SK-N-SH treated with all-trans-retinoic acid at 6 μM for 48 hours (cell line): ENCODE results near the gene UNC45B.

Experiments used
- ATAC-seq: fragments of 200-7000 bp; cut with Tn5 transposase; 3 replicates; pipeline ENCODE4 v1.9.1; 2020; ENCODE audit warnings: mild to moderate bottlenecking, moderate library complexity
- ARNTL ChIP-seq: fragments of 450-650 bp; formaldehyde crosslinking; IDR thresholded peaks from 2 replicates; pipeline ENCODE4 v1.5.0; 2020; ENCODE audit warnings: low read depth, mild to moderate bottlenecking, moderate library complexity, borderline replicate concordance
- BACH2 ChIP-seq: fragments of 250-450 bp; sonication (Bioruptor Pico); IDR thresholded peaks from 2 replicates; pipeline ENCODE4 v1.9.0; 2021; ENCODE audit warnings: mild to moderate bottlenecking, borderline replicate concordance
- CREB5 ChIP-seq: fragments of 250-450 bp; sonication (Bioruptor Pico); IDR thresholded peaks from 2 replicates; pipeline ENCODE4 v1.5.1; 2020; ENCODE audit warnings: low read depth, mild to moderate bottlenecking, moderate library complexity
- CSDC2 ChIP-seq: fragments of 250-450 bp; sonication (Bioruptor Pico); IDR thresholded peaks from 2 replicates; pipeline ENCODE4 v1.5.0; 2020; ENCODE audit warnings: mild to moderate bottlenecking, moderate library complexity
- CSRNP3 ChIP-seq: fragments of 250-450 bp; sonication (Bioruptor Pico); IDR thresholded peaks from 2 replicates; pipeline ENCODE4 v1.5.1; 2021; ENCODE audit warnings: mild to moderate bottlenecking, moderate library complexity
- ESRRG ChIP-seq: fragments of 250-450 bp; sonication (Bioruptor Pico); IDR thresholded peaks from 2 replicates; pipeline ENCODE4 v1.6.1; 2021; ENCODE audit warnings: mild to moderate bottlenecking
- GLIS3 ChIP-seq: fragments of 250-450 bp; sonication (Bioruptor Pico); IDR thresholded peaks from 2 replicates; pipeline ENCODE4 v1.5.0; 2020; ENCODE audit warnings: mild to moderate bottlenecking, moderate library complexity
- OSR1 ChIP-seq: fragments of 250-450 bp; sonication (Bioruptor Pico); IDR thresholded peaks from 2 replicates; pipeline ENCODE4 v1.8.0; 2022; ENCODE audit warnings: moderate library complexity, mild to moderate bottlenecking, inconsistent platforms
- PATZ1 ChIP-seq: fragments of 250-450 bp; sonication (Bioruptor Pico); IDR thresholded peaks from 2 replicates; pipeline ENCODE4 v1.8.0; 2020; ENCODE audit warnings: mild to moderate bottlenecking, moderate library complexity, borderline replicate concordance
- POU6F1 ChIP-seq: fragments of 250-450 bp; sonication (Bioruptor Pico); IDR thresholded peaks from 2 replicates; pipeline ENCODE4 v1.8.0; 2021; ENCODE audit warnings: low read depth, mild to moderate bottlenecking, moderate library complexity, borderline replicate concordance
- PPARA ChIP-seq: fragments of 250-450 bp; sonication (Bioruptor Pico); IDR thresholded peaks from 2 replicates; pipeline ENCODE4 v1.5.0; 2020; ENCODE audit warnings: mild to moderate bottlenecking, borderline replicate concordance
- RARB ChIP-seq: fragments of 250-450 bp; sonication (Bioruptor Pico); IDR thresholded peaks from 2 replicates; pipeline ENCODE4 v1.8.0; 2021; ENCODE audit warnings: mild to moderate bottlenecking, moderate library complexity
- SNAI2 ChIP-seq: fragments of 250-450 bp; sonication (Bioruptor Pico); IDR thresholded peaks from 2 replicates; pipeline ENCODE4 v1.5.0; 2020; ENCODE audit warnings: mild to moderate bottlenecking, moderate library complexity
- TCF4 ChIP-seq: fragments of 250-450 bp; sonication (Bioruptor Pico); IDR thresholded peaks from 2 replicates; pipeline ENCODE4 v1.8.0; 2021; ENCODE audit warnings: mild to moderate bottlenecking, moderate library complexity, borderline replicate concordance
- TOX ChIP-seq: fragments of 250-450 bp; sonication (Bioruptor Pico); IDR thresholded peaks from 2 replicates; pipeline ENCODE4 v1.8.0; 2021; ENCODE audit warnings: mild to moderate bottlenecking, moderate library complexity, borderline replicate concordance
- TSHZ2 ChIP-seq: fragments of 250-450 bp; sonication (Bioruptor Pico); IDR thresholded peaks from 2 replicates; pipeline ENCODE4 v1.5.0; 2020; ENCODE audit warnings: mild to moderate bottlenecking, moderate library complexity
- ZC3H10 ChIP-seq: fragments of 250-450 bp; sonication (Bioruptor Pico); IDR thresholded peaks from 2 replicates; pipeline ENCODE4 v1.5.1; 2021; ENCODE audit warnings: mild to moderate bottlenecking, moderate library complexity
- ZNF565 ChIP-seq: fragments of 450-650 bp; formaldehyde crosslinking; conservative IDR thresholded peaks from 2 replicates; pipeline ENCODE4 v1.5.0; 2020; ENCODE audit warnings: low read depth, mild to moderate bottlenecking, moderate library complexity
- ZNF8 ChIP-seq: fragments of 450-650 bp; formaldehyde crosslinking; IDR thresholded peaks from 2 replicates; pipeline ENCODE4 v1.5.0; 2020; ENCODE audit warnings: mild to moderate bottlenecking, moderate library complexity

UNC45B gene

GRCh38 chr17:35147375-35147905 is at the start of gene UNC45B:
UNC45B (plus strand) TSS chr17:35147817; CDS start chr17:35148264, 447 bp downstream.
- TF ChIP-seq CREB5 (no peak), ARNTL (CRISPR knock-in tag) (no peak), PATZ1 (no peak), ZC3H10 (no peak), CSRNP3 (CRISPR knock-in tag) (no peak), POU6F1 (CRISPR knock-in tag) (no peak), PPARA (CRISPR knock-in tag) (no peak), GLIS3 (no peak), TCF4 (CRISPR knock-in tag) (no peak), CSDC2 (CRISPR knock-in tag) (no peak), TSHZ2 (CRISPR knock-in tag) (no peak), ESRRG (CRISPR knock-in tag) (no peak), RARB (CRISPR knock-in tag) (no peak), TOX (CRISPR knock-in tag) (no peak), BACH2 (CRISPR knock-in tag) (no peak), OSR1 (CRISPR knock-in tag) (no peak), ZNF565 (CRISPR knock-in tag) (no peak), ZNF8 (CRISPR knock-in tag) (no peak), SNAI2 (no peak)
- ATAC-seq: no peak

- TF ChIP-seq TSHZ2 (CRISPR knock-in tag): no peak
- no peak for ATAC-seq
Measured at GRCh38 chr17:35099908-35100307, 47.7 kb upstream of the UNC45B start.
